ENCODE data around the gene CACNA2D3.

Gene CACNA2D3

DNA sequence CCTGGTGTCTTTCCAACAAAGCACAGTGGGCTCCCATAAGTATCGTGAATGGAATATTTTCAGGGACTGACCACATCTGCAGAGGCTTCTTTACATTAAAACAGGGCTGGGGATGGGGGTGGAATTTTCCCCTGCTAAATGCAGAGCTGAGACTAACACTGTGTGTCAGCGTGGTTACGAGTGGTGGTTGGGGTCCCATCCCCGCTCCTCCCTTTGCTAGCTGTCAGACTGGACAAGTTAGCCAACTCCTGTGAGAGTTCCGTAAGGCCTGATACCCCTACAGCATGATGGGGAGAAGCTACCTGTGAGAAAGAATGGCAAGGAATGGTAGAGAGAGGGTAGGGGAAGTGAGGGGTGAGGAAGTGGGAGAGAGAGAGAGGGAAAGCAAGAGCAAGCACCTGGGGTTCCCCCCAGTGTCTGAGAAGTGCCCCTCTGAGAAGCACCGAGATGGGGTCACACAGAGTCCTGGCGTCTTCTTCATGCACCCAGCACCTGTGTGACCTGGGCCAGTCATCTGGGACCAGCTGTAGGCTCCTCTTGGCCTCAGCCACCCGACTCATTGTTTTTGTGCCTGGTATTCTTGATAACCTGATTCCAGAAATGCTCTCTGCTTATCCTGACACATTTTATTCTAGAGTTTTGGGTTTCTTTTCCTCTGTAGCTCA is 395.8 kb downstream of the CACNA2D3 start:
- DNase-seq = no peak

DNA sequence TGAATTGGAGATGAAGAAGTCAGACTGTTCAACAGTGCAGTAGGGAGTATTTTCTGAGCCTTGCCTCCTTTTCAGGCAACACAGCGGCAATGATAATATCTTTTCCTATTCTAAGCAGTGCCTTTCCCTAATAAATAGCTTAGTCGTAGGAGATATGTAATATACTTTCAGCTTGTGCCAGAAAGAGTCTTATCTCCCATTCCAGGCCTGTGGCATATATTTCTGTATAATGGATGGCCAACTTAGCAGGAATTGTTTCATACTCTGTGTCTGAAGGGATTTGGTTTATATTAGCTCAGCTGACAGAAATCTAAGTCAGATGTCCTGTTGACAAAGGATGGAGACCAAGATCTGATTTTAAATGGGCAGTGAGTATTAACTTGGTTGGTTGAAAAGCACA is 397.1 kb downstream of the CACNA2D3 start:
- DNase-seq = no peak

DNA sequence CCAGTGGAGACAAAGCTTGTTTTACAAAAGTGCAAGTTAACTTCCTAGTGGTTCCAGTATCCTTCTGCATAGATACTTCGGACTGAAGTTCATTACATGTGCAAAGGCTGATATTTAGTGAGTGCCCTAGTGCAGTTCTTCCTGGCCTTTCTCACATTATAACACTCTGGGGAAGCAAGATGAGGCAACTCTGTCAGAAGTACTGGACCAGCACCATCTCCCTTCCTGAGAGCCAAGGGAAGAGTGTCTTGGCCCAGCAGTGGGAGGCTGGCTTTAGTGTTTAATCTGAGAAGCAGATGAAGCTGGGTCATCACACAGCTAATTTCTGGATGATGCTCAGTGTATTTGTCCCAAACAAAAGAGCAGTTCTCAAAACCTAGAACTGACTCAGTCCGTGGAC is 397.7 kb downstream of the CACNA2D3 start:
- no peak for DNase-seq

DNA sequence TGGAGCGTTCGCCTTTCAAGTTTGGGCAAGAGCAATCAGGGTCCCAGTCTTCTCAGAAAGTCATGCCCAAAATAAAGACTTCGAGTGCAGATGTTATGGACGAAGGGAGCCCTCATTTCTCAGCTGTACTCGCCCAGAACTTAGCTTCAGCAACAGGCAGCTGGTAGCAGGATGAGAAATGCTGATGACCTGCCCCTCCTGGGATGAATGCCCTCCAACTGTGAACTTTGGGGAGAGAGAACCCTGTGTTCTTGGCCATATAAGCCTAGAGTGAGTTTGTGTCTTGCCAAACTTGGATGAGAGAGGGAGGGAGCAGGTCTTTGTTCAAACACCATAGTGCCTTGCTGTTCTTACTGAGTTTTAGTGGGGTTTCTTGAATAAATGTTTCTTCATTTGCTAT is 405.2 kb downstream of the CACNA2D3 start:
- DNase-seq = no peak

DNA sequence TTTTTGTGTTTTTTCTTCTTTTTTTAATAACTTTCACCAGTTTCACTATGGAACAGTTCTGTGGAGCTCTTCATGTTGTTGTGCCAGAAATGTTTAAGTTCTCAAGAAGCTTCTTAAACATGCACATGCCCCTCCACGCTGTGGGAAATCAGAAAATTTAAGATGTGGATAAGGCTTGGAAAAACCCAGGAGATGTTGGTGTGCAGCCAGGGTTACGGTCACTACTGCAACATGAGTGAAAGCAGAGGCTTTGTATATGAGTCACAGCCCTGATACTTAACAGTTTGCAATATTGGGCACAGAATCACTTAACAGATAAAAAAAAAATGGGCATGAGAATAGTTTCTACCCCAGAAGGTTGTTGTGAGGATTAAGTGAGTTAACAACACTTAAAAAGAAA is 405.6 kb downstream of the CACNA2D3 start:
- no peak for DNase-seq

DNA sequence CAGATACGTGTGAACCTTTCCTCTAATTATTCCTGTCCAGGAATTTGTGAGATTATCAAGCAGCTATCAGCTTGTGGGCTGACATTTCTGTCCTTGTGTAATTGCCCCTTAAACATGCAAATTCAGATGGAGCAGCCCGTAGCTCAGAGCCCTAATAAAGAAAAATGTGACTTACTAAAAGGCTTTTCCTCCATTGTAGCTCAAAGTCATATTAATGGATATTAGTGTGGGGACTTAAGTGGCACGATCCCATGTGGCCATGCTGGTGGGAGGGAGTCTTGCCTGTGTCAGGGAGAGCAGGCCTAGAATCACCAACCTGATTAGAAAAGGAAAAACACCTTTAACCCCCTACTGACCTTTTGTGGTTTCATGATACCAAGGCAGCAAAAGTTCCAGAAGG is 406.3 kb downstream of the CACNA2D3 start:
- no peak for DNase-seq

DNA sequence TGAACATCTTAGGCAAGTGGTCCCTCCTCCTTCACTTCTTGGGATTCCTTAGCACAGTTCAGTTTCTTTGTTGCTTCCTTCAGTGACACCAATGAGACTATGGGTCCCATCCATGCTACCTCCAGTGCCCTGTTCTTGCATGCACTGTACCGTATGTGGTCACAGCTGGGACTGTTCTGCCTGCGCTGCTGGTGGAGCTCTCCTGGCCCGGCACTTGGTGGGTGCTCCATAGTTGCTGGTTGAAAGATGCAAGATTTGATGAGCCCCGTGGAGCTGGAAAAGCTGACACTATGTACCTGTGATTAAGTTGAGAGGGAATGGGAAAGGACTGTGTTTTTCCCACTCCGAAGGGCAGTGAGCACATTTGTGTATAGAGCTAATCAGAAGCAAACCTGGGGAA is 407.7 kb downstream of the CACNA2D3 start:
- no peak for DNase-seq

DNA sequence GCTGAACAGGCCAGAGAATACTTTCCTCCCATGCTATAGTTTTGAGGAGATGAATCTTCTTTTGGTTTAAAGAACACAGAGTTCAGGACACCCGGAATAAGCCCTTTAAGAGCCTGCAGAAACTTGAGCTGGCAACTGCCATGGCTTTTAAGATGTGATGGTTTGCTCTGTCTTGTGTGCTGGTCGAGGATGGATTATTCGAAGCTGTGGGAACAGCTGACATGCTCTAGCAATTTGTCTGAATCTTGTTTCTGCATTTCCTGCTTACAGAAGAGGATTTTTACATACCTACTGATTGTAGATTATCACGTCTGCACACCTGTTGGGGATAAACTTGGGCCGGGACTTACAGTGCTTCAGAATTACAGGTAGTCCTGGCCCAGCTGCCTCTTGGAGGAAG is 408.6 kb downstream of the CACNA2D3 start:
- DNase-seq = no peak

DNA sequence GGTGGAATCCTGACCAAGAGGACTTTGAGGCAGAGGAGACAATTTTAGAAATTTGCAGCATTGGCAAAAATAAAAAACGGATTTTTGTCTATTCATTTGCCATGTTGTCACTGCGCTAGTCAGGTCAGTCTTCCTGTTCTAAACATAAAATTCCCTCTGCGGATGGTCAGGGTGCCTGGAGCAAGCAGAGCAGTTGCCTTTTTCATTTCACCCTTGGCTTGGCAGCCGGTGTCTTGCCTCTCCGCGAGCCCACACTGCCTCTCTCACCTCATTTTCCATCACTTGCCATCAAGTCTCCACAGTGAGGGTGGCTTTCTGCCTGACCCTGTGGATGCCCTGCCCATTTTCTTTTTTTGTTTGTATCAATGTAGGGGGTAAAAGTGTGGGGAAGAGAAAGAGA is 409.4 kb downstream of the CACNA2D3 start:
- DNase-seq = no peak

DNA sequence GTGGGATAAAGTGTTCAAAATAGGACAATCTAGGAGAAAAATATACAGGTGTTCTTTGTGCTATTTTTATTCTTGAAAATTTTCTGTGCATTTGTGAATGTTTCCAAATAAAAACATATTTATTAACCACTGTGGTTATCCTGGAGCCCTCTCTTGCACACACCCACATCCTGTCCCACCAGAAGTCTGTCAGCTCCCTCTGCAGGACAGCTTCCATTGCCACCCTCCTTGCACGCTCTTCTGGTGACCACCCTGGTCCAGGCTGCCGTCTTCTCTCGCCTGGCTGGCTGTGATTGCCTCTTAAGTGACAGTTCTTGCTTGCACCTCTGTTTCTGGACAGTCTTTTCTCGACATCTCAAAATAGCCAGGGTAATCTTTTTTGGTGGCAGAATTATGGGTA is 411.5 kb downstream of the CACNA2D3 start:
- DNase-seq = no peak

DNA sequence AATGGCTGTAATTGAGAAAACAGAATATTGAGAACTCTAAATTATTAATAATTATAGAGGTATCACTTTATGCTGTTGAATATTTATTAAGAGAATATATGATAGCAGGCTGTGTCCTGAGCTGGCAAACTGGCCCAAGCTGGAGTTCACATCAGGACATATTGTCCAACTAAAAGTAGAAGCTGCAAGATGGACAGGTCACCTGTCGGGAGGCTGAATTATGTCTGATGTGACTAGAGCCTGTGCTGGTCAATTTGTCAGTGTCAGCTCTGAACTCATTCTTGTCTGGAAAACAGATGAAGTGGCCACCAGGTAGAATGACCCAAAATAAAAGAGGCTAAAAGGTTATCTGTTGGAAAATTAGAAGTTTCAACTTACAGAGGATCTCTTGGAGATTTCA is 413.3 kb downstream of the CACNA2D3 start:
- DNase-seq = no peak

DNA sequence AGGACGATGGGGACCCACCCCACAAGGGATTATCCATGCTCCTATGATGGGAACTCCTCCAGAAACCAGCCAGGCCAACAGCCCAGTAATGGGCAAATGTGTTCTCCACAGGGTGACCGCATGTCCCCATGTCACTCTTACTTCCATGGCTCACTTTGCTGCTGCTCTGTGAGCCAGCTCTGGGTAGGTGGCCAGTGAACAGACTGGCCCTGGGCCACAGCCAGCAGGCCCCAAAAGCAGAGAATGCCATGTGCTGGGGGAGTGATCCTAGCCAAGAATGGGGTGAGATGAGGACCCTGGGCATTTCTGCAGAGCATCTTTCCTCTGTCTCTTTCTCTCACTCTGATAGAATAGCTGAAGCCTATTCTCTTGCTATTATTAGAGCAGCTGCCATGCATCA is 414.1 kb downstream of the CACNA2D3 start:
- DNase-seq = no peak

DNA sequence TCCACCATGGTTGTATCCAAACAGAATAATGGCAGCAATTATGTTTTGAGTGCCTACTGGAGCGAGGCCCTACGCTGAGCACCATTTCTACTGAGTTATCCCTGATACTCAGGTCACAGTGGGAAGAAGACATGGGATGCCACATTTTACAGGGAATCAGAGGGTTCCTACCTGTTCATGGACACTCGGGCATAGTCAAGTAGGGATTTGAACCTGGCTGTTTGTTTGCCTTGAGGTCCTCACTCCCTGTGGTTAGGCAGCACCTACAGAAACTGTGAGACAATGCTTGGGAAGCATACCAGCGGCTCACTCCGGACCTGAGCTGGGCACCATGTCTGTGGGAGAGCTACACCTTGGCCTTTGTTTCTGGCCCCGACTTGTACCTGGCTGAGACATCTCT is 415.2 kb downstream of the CACNA2D3 start:
- DNase-seq = no peak

DNA sequence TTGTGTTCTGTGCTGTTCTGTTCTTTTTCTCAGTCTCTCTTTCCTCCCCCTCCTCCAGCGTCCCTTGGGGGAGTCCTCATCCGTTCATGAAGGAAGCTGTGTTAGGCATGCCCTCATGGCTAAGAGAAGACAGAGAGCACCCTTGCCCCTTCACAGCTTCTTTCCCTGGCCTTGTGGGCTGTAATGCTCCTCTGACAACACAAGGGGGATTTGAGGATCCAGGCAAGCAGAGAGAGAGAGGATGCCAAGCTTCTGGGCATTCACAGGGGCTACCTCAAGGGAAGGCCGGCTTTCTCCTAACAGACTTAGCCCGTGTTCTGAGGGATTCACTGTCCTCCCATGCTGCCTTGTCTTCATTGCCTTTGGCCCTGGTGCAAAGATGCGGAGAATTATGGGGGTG is 416.0 kb downstream of the CACNA2D3 start:
- no peak for DNase-seq

DNA sequence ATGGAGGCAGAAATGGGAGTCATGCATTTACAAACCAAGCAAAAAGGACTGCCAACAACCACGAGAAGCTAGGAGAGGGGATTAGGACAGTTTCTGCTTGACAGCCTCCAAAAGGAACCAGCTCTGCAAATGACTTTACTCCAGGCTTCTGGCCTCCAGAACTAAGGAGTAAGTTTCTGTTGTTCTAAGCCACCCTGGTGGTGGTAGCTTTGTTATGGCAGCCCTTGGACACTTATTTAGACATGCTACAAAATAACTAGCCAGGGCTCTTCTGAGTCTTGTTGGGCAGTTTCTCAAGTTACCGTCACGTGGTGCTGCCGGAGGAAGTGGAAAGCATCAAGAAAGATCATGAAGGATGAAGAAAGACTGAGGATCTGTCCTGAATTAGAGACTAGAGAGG is 419.0 kb downstream of the CACNA2D3 start:
- DNase-seq = no peak

DNA sequence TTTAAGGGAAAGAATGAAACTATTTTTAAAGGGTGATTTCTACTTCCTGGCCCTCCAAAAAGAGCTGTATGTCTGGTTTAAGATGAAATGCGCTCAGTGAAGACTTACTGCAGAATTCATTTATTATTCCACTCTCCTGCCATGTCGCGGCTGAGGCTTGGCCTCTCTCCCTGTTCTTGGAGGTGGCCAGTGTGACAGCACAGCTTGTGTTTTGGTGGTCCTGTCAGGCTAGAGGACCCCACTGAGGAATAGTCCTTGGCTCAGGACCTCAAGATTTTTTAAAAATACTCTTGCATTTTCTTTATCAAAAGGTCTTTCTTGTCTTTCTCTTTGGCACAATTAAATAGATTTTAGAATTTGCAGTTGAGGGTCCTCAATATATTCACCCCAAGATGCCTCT is 421.1 kb downstream of the CACNA2D3 start:
- no peak for DNase-seq

DNA sequence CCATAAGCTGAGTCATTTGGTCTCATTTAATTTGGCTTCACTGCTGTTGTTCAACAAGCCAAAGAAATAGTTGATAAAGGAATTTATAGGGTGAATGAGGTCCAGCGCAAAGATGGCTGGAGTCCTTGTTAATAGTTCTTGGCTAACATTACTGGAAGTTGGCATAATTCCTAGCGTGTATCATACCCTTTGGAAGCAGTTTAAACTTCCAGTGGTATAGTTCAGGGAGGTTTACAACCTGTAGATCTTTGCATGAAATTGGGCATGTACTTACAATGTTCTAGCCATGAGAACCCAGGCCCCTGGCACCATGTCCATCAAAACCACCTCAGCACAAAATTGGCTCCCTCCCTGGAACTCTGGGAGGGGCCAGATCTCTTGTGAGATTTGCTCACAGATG is 424.7 kb downstream of the CACNA2D3 start:
- DNase-seq = no peak

DNA sequence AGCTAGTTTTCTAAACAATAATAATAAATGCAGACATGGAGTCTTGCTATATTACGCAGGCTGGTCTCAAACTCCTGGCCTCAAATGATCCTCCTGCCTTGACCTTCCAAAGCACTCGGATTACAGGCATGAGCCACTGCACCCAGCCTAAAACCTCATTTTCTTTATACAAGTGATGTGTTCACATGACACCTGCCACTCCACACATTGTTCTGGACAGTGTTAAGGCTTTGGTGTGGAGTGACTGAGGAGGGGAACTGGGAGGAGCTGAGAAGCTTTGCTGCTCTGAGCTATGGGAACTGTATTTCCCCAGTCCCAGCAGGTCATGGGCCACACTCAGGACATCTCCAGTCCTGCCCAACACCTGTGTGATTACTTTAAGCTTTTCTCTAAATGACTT is 425.5 kb downstream of the CACNA2D3 start:
- no peak for DNase-seq

DNA sequence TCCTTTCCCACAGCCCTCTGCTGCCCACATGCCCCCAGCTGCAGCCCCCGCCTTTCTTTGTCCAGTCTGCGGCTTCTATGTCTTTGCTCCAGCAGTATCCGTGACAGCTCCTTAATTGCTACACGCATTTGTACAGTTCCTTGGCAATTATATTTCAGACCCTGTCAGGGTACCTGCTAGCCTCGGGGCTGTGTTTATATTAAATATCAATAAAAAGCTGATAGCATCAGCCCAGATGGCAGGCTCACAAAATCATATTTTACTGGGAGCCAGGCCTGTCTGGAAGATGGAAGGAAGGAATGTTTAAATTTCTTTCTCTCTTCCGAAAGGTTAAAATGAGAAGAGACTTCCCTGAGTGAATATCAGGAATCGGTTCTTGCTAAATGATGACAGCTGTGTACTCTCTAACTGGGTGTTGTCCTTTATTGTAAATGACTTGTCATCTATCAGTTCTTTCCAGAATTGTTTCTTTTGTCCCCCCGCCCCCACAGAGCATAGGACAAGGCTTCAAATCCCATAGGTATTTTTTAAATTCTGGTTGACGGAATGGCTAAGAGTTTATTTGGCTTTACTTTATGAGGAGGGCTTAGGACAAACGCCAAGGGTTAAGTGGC is 427.4 kb downstream of the CACNA2D3 start:
- no peak for DNase-seq

DNA sequence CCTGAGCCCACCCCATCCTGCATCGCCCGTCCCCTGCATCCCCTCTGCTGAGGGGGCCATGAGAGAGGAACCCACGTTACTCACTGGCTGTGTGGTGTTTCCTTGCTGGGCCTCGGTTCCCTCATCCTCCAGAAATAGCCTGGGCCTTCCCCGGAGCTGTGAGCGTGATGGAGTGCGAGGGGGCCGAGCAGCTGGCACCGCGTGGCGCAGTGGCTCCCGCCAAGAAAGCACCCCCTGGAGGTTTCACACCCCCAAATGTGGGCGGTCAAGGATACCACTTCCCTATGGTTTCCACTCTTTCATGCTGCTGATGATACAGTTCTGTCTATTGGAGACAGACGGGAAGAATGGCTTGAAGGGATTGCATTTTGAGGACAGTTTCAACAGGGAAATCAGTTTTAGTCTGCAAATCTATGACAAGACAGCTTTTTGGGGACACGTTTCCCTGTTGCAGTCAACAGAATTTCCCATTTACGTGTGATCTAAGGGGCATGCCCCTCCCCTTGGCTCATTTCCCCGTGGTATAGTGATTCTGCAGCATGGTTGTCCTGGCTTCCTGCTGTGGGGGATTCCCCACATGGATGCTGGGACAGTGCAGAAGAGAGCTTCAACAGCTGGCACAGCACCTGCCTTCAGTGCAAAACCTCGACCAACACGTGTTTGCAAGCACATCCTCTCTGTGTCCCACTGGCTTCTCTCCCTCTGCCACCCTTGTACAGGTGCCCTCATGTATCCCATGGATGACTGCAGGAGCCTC is 428.0 kb downstream of the CACNA2D3 start:
- DNase-seq = peak in 42 of 58 donors; percentile 3 to 77 (median 33)

DNA sequence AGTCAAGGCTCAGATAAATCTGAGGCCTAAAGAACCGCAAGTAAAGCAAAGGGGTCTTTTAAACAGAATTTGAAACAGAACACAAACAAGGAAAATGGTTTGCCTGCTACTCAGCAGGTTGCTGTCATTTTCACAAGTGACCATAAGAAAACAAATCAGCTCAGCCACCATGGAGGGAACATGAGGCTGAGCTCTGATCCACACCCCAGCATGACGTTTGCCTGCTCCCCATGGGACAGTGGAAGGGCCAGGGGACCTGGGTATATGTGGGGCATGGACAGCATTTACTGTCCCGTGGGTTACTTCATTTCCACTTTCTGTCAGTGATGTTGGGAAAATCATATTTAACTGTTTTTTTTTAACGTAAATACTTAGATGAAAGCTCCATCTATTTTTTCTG is 434.3 kb downstream of the CACNA2D3 start:
- no peak for DNase-seq

DNA sequence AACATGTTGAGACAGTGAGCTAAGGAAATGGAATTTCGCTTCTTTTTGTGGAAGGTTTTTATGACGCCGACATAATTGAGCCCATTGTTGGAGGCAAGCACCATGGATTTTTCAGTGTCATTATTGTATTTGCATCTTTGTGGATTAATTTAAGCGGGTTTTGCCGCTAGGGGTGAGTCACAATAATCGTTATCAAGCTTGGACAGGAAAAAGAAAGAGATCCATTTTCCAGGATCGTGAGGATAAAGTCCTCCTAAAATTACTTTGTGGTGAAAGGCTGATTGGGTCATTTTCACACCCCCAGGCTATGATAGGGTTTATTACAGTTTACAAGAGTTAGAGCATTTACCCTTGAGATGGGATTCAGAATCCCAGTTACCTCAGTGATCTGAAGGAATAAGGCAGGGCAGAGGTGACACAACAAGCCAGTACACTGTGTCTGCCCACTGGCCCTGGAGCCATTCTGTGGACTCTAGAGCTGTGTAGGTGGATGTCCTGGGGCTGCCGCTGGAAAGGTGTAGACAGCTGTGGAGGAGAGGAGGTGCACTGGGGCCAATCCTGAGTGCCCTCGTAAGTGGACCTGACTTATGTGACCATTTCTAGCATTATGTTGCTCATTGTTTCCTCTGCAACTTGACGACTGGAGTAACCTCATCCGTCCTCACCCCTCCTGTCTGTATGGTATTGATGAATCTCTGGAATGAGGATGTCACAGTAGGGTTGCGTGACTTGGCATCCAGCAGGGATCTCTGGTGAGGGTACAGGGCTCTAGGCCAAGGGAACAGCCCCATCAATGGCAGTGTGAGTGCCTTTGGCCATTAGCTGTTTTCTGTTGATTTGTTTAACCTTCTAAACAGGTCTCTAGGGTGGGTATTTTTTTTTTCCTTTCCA is 435.4 kb downstream of the CACNA2D3 start:
- no peak for DNase-seq
